Embryonic facial prominence (tissue), 1 donor: ENCODE measurements around the gene NLGN1.

Experiments
- DNase-seq: peaks from one replicate; pipeline ENCODE4 v3.0.0-alpha.2; 2016; ENCODE audit errors: extremely low spot score

Gene NLGN1

DNA sequence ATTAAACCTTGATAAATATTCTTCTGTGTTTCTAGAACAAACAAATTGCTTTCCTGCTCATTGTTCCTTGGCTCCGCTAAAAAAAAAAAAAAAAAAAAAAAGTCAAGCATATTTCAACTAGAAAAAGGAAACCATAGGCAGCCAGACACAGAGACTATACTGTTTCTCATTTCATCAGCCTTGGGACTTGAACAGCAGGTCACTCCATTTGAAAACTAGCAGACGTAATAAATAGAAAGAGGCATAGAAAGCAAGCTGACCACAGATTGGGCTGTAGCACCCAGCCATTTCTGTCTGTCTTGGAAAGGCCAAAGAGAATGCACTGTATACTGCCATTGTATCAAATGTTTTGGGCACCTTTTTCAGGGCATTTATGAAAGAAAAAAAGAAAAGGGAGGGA lies 697.1 kb downstream of the NLGN1 start:
- DNase-seq = no peak

DNA sequence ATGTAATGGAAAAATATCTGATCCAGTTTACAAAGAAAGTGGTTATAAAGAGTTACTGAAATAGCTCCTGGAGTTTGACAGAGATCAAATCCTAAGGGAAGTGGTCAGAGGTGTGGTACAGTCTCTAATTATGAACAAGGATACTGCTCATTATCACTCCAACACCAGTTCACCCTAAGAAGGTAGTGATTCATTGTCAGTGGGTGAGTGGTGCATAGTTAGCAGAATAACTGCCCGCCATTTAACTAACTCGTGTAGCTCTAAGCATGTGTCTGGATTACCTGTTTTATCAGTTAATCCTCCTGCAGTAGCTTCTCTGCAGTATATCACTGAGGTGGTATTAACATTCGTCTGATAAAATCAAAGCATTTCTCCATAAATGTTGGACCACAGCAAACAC lies 700.1 kb downstream of the NLGN1 start:
- no peak for DNase-seq

DNA sequence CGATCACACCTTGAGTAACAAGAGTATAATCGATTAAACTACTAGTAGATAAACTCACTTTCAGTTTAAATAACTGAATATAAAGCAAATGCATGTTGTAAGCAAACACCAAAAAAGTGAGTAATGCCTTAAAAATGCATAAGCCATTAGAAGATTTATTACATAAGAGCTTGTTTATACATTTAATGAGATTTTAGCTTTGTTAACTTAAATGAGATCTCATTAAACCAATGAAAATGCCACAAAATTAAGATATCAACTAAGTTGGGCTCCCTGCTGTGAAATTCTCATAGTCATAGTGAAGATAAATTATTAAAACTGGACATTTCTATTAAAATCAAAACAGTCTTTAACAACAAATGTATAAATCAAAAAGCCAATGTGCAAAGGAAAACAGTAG lies 701.2 kb downstream of the NLGN1 start:
- no peak for DNase-seq

DNA sequence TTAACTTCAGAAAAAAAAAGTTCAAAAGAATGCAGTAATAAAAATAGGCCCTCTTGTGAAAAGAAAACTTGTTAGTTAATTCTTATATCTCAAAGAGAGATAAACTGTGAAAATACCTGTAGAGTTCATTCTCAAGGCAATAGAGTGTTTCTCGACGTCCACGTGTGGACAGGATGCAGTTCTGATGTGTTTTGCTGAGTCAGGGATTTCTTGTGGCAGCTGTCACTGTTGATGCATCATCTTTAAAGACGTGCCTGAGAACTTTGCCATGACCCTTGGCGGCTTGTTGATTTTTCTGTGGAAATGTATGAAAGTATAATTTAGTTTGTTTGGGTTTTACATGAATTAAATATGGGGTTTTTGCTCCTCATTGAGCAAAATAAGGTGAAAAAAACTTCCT lies 702.2 kb downstream of the NLGN1 start:
- no peak for DNase-seq

DNA sequence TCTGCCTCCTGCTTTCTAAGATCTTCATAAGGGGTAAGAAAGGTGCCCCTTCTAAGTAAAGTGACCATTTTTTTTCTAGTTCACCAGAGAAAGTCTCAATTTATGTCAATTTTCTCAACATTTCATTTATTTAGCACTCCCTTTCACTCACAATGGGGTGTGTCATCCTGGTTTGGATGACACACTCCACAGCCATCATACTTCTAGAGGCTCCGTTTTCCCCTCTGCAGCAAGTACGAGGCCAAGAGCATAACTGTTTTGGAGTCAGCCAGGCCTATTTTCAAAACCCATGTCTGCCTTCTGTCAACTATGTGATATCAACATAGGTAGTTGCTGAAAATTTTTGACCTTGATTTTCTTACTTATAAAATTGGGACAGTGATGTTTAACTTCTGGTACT lies 703.2 kb downstream of the NLGN1 start:
- DNase-seq = no peak

DNA sequence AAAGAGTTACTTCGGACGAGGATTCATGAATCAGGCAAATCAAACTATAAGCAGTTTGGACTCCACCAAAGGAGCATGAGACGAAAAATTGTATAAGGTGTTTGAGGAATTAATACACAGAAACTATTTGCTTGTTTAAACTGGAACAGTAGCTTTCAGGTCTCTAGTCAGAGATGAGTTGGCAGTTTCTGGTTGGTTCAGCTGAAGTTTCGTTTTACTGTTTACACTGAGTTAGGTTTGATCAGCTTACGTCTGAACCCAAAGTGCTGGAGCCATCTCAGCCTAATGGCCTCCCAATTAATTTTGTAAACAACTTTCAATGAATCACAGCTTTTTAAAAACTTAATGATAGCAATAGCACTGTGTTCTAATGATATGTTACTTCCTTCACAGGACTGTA lies 703.7 kb downstream of the NLGN1 start:
- DNase-seq = no peak

DNA sequence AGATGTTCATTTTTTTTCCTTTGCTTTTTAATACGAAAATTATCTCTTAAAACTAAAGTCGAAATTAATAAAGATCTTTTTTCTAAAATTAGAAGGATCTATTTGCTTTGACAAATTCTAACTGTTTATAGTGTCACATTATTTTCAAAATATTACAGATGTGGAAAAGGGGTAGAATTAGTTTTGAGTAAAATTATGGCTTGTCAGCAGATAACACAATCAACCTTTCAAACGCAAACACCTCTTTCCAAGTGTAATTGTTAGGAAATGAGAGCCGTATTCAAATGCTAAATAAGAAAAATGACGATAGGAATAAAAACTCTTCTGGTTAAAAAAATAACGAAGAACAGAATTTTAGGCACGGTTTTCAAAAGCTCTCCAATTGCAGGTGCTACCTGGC lies 704.7 kb downstream of the NLGN1 start:
- DNase-seq = no peak

DNA sequence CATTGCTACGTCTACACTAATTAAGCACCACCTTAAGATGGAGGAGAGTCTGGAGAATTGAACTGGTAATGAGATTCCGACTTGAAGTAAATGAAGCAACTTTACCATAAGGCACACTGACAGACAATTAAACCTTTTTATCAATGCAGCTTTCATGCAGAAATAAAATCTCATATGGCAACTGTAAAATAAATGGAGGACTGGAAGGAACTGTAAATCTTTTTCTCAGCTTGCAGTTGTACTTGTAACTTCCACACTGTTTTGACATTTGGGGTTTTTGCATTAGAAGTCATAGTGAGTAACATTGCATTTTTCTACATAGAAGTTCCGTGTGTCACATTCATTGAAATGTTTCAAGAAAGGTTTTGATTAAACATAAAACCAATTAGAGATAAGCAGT lies 705.3 kb downstream of the NLGN1 start:
- no peak for DNase-seq

DNA sequence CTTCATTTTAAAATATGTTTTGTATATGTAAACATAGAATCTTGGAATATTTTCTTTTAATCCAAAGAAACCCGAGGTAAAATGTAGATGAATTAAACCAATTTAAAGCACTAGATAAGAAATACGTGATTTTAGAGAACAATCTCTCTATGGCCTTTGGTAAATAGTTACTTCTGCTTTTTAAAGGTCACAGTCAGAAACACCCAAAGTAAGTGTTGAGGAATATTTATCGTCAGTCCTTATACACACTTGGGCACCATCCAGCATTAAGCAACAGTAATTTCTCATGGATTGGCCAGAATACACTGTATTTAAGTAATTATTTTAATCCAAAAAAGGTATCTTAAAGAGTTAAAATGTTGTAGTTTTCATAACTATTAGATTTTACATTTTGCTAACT lies 713.2 kb downstream of the NLGN1 start:
- DNase-seq = no peak

DNA sequence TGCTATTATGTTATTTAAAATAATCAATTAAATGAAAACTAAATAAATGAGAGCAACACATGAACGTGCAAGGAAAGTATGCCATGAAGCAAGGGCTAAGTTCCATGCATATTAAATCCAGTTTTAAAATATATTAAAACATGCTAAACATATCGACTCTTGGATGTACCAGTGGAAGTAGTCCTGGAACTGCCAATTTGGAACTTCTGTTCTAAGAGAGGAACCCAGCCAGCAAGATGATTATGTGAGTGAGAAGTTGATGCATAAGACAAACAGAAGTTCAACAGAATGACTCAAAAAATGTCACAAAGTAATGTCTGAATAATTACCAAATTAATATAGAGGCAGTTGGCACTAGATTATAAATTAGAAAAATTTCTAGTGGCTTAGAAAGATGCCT lies 714.2 kb downstream of the NLGN1 start:
- no peak for DNase-seq

DNA sequence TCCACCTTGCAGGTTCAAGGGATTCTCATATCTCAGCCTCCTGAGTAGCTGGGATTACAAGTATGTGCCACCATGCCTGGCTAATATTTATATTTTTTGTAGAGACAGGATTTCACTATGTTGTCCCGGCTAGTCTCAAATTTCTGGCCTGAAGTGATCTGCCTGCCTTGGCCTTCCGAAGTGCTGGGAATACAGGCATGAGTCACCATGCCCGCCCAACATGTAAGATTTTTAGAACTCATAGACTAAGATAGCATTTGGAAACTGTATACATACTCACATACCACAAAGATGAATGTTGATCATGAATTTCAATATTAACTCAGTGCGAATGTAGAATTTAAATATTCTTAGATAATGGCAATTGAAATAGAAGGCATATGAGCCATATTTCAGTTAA lies 718.9 kb downstream of the NLGN1 start:
- DNase-seq = no peak

DNA sequence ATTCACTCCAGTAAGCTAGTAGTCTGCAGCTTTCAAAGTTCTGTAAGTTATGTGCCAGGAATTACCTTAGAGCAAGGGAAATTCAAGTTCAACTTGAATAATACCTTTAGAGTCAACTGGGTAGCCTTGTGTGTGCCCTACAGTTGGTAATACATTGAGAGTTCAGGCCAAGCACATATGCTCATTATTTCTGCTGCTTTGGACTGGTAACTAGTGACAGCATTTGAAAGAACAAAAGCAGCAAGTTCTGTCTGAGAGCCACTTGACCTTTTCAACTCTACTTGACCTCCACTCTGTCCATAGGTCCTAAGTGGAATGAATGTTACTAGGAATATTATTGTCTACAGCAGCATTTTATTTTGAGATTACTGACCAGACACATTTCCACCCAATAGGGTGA lies 723.5 kb downstream of the NLGN1 start:
- DNase-seq = no peak

DNA sequence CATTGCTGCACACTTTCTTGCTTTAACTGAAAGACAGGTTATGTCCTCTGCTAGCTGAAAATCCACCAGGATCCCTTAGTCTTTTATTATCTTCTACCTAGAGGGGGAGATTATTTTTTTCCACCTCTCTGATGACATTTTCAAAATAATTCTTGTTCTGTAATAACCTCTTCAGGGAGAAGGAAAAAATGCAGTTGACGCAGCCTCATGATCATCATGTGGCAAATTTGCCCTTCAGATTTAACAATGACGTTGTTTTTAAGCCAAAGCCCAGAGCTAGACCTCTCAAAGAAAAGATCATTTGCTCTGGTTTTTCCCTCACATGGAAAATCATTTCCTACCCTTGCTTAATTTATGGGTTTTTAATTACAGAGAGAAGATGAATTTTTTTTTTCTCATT lies 724.9 kb downstream of the NLGN1 start:
- no peak for DNase-seq

DNA sequence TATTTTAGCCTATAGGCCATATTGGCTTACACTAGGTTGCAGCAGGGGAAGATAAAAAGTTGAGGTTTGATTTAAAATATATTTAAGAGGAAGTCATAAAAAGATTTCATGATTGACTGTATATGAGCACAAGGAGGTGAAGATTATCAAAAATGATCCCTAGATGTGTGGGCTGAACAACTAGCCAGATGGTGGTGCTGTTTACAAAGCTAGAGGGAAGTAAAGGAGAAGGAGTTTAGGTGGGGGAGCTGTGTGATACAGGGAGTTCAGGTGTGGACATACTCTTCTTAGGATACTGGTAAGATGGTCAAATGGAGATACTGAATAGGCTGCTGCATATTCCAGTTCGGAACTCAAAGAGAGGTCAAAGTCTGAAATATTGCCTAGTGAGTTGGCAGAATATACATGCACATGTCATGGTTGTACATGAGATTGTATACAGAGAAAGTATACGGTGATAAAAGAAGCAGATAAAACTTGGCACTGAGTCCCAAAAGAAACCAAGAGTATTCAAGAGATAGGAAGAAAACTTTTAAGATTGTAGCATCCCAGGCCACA lies 727.8 kb downstream of the NLGN1 start:
- no peak for DNase-seq

DNA sequence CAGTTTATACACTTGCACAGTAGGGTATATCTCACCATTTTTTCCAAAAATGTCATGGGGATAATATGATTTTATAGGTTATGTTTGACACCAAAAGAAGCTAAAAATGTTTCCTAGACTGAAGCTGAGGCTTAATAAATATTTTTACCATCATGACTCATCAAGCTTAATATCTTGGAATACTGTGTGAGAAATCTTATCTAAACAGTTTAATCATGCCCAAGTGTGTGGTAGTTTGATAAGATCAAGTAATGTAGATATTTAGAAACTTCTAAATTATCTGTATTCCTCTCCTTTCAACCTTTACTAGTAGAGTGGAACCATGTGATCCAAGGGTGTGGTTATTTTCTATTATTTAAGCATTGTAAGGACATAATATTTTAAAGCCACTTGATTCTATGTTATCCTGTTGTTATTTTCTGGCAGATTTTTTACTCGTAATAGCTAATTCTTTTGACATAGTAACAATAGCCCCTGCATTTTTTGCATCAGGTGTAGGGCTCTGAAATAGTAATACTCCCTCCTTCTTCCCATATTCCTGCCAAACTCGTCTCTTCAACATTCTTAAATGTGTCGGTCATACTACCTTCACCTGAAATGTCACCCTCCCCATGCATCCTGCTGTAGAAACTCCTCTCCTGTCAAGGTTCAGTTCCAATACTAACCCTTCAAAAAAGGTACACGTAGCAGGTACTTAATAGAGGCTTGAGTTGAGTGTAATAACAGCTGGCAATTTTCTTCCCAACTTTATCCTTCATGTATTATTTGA lies 729.6 kb downstream of the NLGN1 start:
- no peak for DNase-seq

DNA sequence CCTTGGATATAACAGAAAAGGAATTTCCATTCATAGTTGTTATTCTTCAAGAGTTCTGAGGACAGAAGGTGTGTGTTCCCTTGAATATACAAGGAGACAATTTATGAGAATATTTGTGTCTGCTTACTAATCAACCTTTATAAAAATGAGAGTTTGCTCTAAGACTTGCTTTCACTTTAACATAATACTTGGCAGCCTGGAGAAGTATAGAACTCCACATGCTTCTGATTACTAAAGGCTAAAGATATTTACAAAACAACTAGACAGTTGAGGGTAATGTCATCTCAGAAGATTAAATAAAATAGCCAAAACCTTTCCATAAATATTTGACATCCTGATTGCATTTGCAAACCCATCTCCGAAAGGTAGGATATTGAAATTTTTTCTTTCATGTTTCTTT lies 734.5 kb downstream of the NLGN1 start:
- DNase-seq = no peak

DNA sequence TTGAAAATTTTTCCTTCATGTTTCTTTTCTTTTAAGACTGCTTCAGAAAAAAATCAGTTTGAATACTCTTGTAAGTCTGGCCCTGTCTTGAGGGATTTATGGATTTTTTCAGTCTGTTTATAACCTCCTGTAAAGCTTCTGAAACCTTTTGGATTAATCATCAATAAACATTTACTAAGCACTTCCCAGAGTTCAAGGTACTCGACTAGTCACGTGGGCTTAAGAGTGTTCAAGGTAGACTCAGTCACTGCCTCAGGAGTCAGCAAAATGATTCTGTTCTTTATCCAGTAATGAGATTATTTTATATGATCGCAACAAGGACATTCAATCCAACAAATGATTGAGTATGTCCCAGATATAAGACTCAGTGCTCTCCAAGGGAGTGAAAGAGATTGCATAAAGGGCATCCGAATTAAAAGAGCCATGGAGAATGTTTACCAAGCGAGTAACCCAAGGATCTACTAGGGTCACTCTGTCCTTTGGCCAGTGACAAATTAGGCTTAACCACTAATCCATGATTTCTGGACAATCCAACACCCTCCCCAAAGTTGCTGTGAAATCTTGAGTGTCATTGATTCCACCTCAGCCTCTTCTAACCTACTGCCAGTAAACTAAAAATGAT lies 735.0 kb downstream of the NLGN1 start:
- DNase-seq = no peak

DNA sequence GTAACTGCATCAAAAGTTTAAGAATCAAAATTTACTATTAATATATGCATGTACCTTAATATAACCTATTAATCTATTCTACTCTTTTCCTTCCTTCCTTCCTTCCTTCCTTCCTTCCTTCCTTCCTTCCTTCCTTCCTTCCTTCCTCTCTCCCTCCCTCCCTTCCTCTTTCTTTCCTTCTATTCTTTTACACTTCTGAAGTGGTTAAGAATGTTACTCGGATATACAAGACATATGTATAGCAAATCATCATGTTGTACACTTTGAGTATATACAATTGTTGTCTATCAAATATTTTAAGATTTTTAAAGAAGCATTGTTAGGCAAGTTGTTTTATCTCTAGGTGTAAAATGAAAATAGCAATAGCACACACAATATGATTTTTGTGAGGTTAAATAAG lies 748.5 kb downstream of the NLGN1 start:
- no peak for DNase-seq

DNA sequence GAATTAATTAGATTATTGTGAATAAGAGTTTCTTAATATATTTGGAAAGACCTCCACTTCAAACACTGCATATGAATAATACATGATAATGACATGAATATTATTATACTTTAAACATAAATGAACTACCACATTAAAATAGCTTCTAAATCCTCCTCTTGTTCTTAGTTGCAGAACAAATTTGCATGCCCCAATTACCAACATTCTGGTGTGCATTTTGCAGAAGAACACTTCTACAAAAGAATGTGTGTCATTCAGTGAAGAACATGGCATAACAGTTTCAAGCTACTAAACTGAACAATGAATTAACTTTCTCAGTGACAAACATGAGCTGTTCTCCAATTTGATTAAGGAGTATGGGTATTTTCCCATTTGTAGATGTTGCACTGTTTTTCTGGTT lies 750.3 kb downstream of the NLGN1 start:
- DNase-seq = no peak

DNA sequence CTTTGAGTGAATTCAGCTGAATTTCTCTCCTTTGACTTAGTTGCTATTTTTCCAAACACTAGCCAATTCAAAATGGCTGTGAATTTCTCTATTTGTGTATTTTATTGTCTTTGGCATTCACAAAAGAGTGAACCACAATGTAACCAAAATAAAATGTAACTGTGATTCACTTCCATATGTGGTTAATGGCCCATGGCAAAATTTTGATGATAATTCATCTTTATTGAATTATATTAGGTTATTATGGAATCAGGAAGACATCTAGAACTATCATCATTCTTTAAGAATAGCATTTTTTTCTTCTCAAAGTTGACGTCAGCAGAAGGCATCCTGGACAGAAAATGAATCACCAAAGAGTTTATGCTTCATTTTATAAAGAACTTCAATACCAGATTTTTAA lies 756.3 kb downstream of the NLGN1 start:
- no peak for DNase-seq

DNA sequence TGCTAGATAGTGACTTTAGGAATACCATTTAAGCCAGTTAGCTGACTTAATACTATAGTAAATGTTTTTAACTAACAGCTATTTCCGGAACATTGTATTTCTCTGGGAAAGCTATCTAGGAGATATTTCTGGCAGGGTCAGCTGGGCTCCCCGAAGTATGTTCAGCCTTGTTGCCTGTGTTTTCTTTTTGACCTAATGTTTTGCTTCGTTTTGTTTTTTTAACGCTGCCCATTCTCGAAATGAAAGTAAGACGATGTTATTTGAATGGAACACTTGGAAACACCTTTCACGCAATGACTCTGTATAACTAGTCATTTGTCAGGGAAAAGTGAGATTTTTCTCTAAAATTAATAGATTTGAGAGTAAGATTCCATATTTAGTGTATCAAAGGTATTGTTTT lies 758.7 kb downstream of the NLGN1 start:
- no peak for DNase-seq

DNA sequence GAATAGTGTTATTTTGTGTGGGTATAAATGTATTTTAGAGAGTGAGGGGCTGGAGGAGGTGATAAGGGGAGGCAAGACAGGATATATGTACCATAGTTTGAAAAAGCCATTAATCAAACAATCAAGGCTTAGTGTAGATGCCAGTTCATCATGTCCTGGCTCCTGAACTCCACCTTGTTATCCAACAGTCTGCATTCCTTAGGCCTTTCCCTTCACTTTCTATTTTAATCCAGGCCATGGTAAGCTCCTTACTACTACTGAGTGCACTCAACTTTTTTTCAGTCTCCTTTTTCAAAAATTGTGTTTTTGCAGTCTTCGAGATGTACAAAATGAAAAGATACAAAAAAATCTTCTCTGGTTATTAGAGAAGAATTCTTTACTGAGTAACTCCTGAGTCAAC lies 761.1 kb downstream of the NLGN1 start:
- no peak for DNase-seq

DNA sequence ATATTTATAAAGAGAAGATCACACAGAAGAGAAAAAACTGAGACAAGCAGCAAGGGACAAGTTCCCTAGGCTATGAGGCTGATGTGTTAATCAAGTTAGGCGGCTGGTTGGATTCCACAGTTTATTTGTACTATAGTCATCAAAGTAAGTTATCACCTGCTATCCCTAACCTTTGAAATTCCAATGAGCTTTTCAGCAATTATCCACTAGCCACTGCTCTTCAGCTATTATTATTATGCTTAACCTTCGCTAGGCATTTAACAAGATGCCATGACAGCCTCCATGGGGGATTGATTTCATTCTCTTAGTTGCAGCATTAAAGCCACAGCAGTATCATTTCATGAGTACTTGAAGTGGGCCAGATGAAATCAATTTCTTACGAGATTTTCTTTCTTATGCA lies 762.1 kb downstream of the NLGN1 start:
- no peak for DNase-seq

DNA sequence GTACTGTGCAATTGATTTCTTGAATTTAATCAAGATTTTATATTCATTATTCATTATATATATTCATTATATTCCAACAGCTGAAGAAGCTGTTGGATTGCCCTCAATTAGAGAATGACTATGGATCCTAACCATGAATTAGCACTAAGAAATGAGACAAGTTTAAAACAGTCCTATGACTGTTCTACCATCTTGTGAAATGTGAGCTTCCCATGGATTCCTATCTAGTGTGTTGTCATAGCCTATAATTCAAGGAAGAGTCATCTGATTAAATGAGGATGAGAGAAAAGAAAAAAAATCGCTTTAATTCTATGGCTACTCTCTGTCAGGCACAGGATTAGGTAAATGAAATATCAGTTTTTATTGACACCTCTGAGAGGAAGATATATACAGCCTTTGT lies 765.0 kb downstream of the NLGN1 start:
- DNase-seq = no peak
